Caco-2 (cell line): Measurements from ENCODE around the gene TMC5. TPM values are rescaled to one million over a fixed set of nuclear protein-coding genes. Genes with fewer than 3 reads are reported as not detected.
A peak's percentile ranks its signal among the peaks of the same experiment; 100 is the strongest.

Experiments used
- BruUV-seq: library from RNA; stranded (reverse); fragments of 400-500 nt; replicated peaks from 2 replicates; lab custom pipeline; 2021; lab: Mats Ljungman, UMichigan
- CTCF ChIA-PET: fragments of 300-600 bp; sonication (Branson Sonifier 250); formaldehyde crosslinking; loops from one replicate; lab custom pipeline; 2022; ENCODE audit warnings: antibody characterized with exemption; lab: Charles Lee
- POLR2A ChIA-PET: fragments of 300-600 bp; sonication (Branson Sonifier 250); formaldehyde crosslinking; loops from one replicate; lab custom pipeline; 2022; ENCODE audit warnings: antibody characterized with exemption; lab: Charles Lee
- DNase-seq, 2 experiments: peaks; one replicate each; pipeline versions ENCODE4 v3.0.0 to v3.0.0-alpha.2; 2020 to 2022
- H3K27me3 ChIP-seq: replicated peaks from 2 replicates; pipeline ENCODE4 v1.6.0; 2011; ENCODE audit warnings: low read length; ENCODE audit not compliant: control insufficient read depth, insufficient read depth
- H3K36me3 ChIP-seq: 2 replicates; pipeline ENCODE4 v1.5.1; 2011; ENCODE audit warnings: low read length; ENCODE audit not compliant: control insufficient read depth, insufficient read depth
- H3K4me1 ChIP-seq: fragments of 250-450 bp; sonication (Bioruptor Pico); 2 replicates; pipeline ENCODE4 v1.5.1; 2020; ENCODE audit warnings: mild to moderate bottlenecking
- H3K4me3 ChIP-seq: 2 replicates; pipeline ENCODE4 v1.5.1; 2011; ENCODE audit warnings: low read depth, mild to moderate bottlenecking, control low read depth, low read length
- H3K9me3 ChIP-seq: fragments of 250-450 bp; sonication (Bioruptor Pico); 2 replicates; pipeline ENCODE4 v1.5.1; 2020; ENCODE audit warnings: mild to moderate bottlenecking, moderate library complexity
- H3K27ac Mint-ChIP-seq: one replicate; pipeline ENCODE4 v1.8.0; 2022; ENCODE audit warnings: mixed read lengths; ENCODE audit not compliant: unreplicated experiment
- H3K27me3 Mint-ChIP-seq: one replicate; pipeline ENCODE4 v1.8.0; 2022; ENCODE audit warnings: mixed read lengths; ENCODE audit not compliant: insufficient read depth, unreplicated experiment
- H3K36me3 Mint-ChIP-seq: one replicate; pipeline ENCODE4 v1.8.0; 2022; ENCODE audit warnings: mild to moderate bottlenecking, mixed read lengths; ENCODE audit not compliant: insufficient read depth, unreplicated experiment
- H3K4me1 Mint-ChIP-seq: one replicate; pipeline ENCODE4 v1.8.0; 2022; ENCODE audit warnings: low read depth, mixed read lengths; ENCODE audit not compliant: unreplicated experiment
- H3K4me3 Mint-ChIP-seq: one replicate; pipeline ENCODE4 v1.8.0; 2022; ENCODE audit warnings: mild to moderate bottlenecking, moderate library complexity, mixed read lengths; ENCODE audit not compliant: unreplicated experiment
- H3K9me3 Mint-ChIP-seq: one replicate; pipeline ENCODE4 v1.8.0; 2022; ENCODE audit warnings: mixed read lengths; ENCODE audit not compliant: unreplicated experiment
- CTCF ChIP-seq, 2 experiments: fragments of 200-600 bp in 1 of 2; IDR thresholded peaks; 1 replicate in 1 of 2; 2 replicates in 1 of 2; pipeline versions ENCODE4 v1.5.1 to v1.8.0; 2011 to 2022; ENCODE audit warnings: antibody characterized with exemption in 1 of 2, control low read depth in 1 of 2, inconsistent platforms in 1 of 2, low read depth in 1 of 2, low read length in 1 of 2, mild to moderate bottlenecking in 1 of 2, moderate library complexity in 1 of 2; ENCODE audit not compliant: insufficient read depth in 1 of 2, severe bottlenecking in 1 of 2, unreplicated experiment in 1 of 2
- intact Hi-C: fragments of 100-400 bp; cut with micrococcal nuclease; formaldehyde crosslinking; loops from one replicate; pipeline ENCODE4 v1.10.0; 2022; ENCODE audit not compliant: unreplicated experiment
- total RNA-seq: library from RNA; stranded (reverse); gene quantifications from 2 replicates; pipeline ENCODE4 v1.2.3, GENCODE V29; 2022

TMC5 gene
- total RNA-seq, 1 experiment from 2014 or later, result 2.3 TPM

GRCh38 chr16:19523559-19524355 lies 106.1 kb downstream of the TMC5 start, which contains the start of gene CCP110:
Gene CCP110 (plus strand): TSS chr16:19523942. CDS start chr16:19527882, 3,940 bp downstream.
- no peaks in the 10 kb centered on the region for H3K9me3 Mint-ChIP-seq
- no TSS peak for BruUV-seq
- intact Hi-C loops, result loop anchor here (2.0 kb wide), 1 partner anchor 733 kb away; the partner anchor contains the start of gene RPS15A

GRCh38 chr16:19524356-19524615 lies 106.6 kb downstream of the TMC5 start:
- ChIA-PET POLR2A (interaction anchor here (0.6 kb wide), 1 partner anchor 59 kb away, joined by 3 read pairs; no protein-coding TSS in a partner anchor), CTCF (interaction anchor here (0.6 to 1.8 kb wide), 3 partner anchors 22 to 59 kb away, joined by 3 to 4 read pairs (median 3); no protein-coding TSS in a partner anchor)
- H3K4me1 ChIP-seq, result peaks cover 11% of the 10 kb centered on the region; the same call in 1 of the 2 replicates
- H3K27me3 ChIP-seq, result no peaks in the 10 kb centered on the region
- DNase-seq, result no peak
- TF ChIP-seq CTCF (IDR thresholded peaks at IDR 0.05; ENCODE audit: insufficient read depth in 1 of 2, low read depth in 1 of 2, low read length in 1 of 2, severe bottlenecking in 1 of 2, unreplicated experiment in 1 of 2), result no peak
- peak overlapping the region; percentile 82 for H3K4me3 ChIP-seq
- Mint-ChIP-seq H3K4me3 (peak overlapping the region; percentile 79), H3K27ac (no peak overlapping the region), H3K27me3 (no peaks in the 10 kb centered on the region), H3K4me1 (peaks cover 11% of the 10 kb centered on the region), H3K9me3 (no peaks in the 10 kb centered on the region), H3K36me3 (peaks cover 17% of the 10 kb centered on the region)
- H3K9me3 ChIP-seq, result no peaks in the 10 kb centered on the region
- BruUV-seq, result no TSS peak
- intact Hi-C loops, result no loop called here
- H3K36me3 ChIP-seq, result no peaks in the 10 kb centered on the region

More at GRCh38 chr16:19523559-19524355, 106.1 kb downstream of the TMC5 start, which contains the start of gene CCP110:
- Histone ChIP-seq H3K9me3 (no peaks in the 10 kb centered on the region), H3K36me3 (no peaks in the 10 kb centered on the region), H3K4me3 (peak within 1 kb of the TSS; percentile 82), H3K27me3 (no peaks in the 10 kb centered on the region), H3K4me1 (peaks cover 11% of the 10 kb centered on the region; the same call in 1 of the 2 replicates)
- no peaks in the 10 kb centered on the region for H3K27me3 Mint-ChIP-seq
- peak within 1 kb of the TSS; percentile 77 for H3K27ac Mint-ChIP-seq
- H3K4me1 Mint-ChIP-seq, result peaks cover 11% of the 10 kb centered on the region
- no peak for TF ChIP-seq CTCF (IDR thresholded peaks at IDR 0.05; ENCODE audit: insufficient read depth in 1 of 2, low read depth in 1 of 2, low read length in 1 of 2, severe bottlenecking in 1 of 2, unreplicated experiment in 1 of 2)
- peak within 1 kb of the TSS; percentile 79 for H3K4me3 Mint-ChIP-seq
- DNase-seq, result peak; percentile 92 to 94
- POLR2A ChIA-PET, result interaction anchor here (0.6 kb wide), 1 partner anchor 60 kb away, joined by 3 read pairs; no protein-coding TSS in a partner anchor
- H3K36me3 Mint-ChIP-seq, result peaks cover 12% of the 10 kb centered on the region
- CTCF ChIA-PET, result interaction anchor here (0.6 to 1.8 kb wide), 3 partner anchors 21 to 60 kb away, joined by 3 to 4 read pairs (median 3); no protein-coding TSS in a partner anchor

GRCh38 chr16:19524616-19525384 lies 107.1 kb downstream of the TMC5 start:
- no peak for TF ChIP-seq CTCF (IDR thresholded peaks at IDR 0.05; ENCODE audit: insufficient read depth in 1 of 2, low read depth in 1 of 2, low read length in 1 of 2, severe bottlenecking in 1 of 2, unreplicated experiment in 1 of 2)
- H3K27ac Mint-ChIP-seq, result no peak overlapping the region
- DNase-seq, result no peak
- Histone ChIP-seq H3K9me3 (no peaks in the 10 kb centered on the region), H3K27me3 (no peaks in the 10 kb centered on the region), H3K4me3 (peak overlapping the region; percentile 82), H3K36me3 (no peaks in the 10 kb centered on the region), H3K4me1 (peaks cover 12% of the 10 kb centered on the region; the same call in 1 of the 2 replicates)
- intact Hi-C loops, result no loop called here
- TSS peak; percentile 20 for BruUV-seq
- peaks cover 21% of the 10 kb centered on the region for H3K36me3 Mint-ChIP-seq
- no peaks in the 10 kb centered on the region for H3K9me3 Mint-ChIP-seq
- no peaks in the 10 kb centered on the region for H3K27me3 Mint-ChIP-seq
- ChIA-PET POLR2A (no interaction called here), CTCF (interaction anchor here (0.6 to 1.8 kb wide), 3 partner anchors 22 to 59 kb away, joined by 3 to 4 read pairs (median 3); no protein-coding TSS in a partner anchor)
- H3K4me1 Mint-ChIP-seq, result peaks cover 11% of the 10 kb centered on the region
- H3K4me3 Mint-ChIP-seq, result peak overlapping the region; percentile 79
